GM21576 (cell line): Measurements from ENCODE around the gene UBE2O.

ENCODE experiments used
- ATAC-seq: cut with Tn5 transposase; IDR thresholded peaks from one replicate; pipeline ENCODE4 v1.9.1; 2021; ENCODE audit warnings: mild to moderate bottlenecking, moderate library complexity; ENCODE audit not compliant: unreplicated experiment

UBE2O gene

DNA sequence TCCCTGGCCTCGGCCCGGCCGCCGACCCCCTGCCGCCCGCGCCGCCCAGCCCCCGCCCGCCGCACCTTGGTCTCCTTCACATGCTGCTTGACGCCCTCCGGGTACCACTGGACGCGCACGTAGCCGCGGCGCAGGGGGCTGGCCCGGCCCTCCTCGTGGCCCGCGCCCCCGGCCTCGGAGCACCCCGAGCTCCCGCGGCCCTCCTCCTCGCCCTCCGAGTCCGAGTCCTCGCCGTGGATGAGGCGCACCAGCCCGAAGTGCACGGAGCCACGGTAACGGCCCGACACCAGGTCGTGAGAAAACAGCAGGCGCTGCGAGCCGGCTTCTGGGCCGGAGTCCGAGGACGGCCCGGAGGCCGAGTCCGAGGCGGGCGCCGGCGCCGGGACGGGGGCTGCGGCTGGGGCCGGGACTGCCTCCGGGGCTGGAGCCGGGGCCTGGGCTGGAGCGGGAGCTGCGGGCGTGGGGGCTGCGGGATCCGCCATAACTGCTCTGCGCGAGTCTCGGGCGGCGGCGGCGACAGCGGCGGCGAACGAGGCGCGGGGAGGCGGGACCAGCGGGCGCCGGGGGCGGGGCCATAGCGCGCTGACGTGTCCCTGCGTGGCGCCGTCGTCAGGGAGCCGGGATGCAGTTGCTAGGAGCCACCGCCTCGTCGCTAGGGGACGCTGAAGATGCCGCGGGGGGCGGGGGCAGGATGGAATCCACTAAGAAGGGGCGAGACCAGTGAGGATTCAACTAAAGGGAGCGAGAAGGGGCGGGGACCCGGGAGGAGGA, at the start of gene UBE2O:
TSS of gene UBE2O (minus strand) at position 493 of the 771 bp plus-strand sequence. CDS start at position 482, 11 bp downstream.
- ATAC-seq = peak; percentile 84

GRCh38 chr17:76501827-76502307, 48.9 kb upstream of the UBE2O start:
- ATAC-seq = no peak

DNA sequence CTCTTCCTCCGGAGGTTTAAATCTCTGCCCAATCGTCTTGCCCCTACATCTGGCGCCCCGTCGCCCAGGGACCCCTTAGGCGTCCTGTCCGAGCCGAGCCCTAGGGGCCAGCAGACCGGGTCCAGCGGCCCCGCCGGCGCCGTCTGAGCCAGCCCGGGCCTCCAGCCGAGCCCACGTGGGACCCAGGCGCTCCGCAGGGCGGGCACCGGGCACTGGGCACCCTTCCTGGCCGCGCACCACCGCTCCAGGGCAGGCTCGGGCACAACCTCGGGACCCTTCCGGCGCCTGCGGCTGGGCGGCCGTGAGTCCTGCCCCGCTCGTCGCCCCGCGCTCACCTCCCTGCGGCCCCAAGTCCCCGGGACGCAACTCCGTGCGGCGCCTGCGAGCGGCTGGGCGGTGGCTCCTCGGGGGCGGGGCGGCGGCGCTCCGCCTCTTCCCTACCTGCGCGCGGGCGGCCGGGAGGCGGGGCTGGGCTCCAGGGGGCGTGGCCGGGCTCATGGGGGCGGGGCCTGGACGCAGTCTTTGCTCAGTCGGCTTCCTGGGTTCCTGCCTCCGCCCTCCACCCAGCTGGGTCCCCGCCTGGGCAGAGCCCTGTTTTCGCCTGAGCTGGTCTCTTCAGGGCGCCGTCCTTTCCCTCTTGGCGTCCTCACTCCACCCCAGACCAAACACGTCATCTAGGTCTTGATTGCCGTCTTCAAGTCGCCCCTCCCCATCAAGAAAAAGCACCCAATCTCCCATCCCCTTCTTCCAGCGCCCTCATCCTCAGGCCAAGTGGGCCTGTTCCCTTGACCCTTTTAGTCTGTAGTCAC, 48.3 kb upstream of the UBE2O start, which contains the start of gene RHBDF2:
TSS of gene RHBDF2 (minus strand) at position 406 of the 809 bp plus-strand sequence. CDS start 19,899 bp downstream, outside the sequence.
- peak; percentile 62 for ATAC-seq

GRCh38 chr17:76500747-76501017, 47.7 kb upstream of the UBE2O start:
- ATAC-seq = no peak

DNA sequence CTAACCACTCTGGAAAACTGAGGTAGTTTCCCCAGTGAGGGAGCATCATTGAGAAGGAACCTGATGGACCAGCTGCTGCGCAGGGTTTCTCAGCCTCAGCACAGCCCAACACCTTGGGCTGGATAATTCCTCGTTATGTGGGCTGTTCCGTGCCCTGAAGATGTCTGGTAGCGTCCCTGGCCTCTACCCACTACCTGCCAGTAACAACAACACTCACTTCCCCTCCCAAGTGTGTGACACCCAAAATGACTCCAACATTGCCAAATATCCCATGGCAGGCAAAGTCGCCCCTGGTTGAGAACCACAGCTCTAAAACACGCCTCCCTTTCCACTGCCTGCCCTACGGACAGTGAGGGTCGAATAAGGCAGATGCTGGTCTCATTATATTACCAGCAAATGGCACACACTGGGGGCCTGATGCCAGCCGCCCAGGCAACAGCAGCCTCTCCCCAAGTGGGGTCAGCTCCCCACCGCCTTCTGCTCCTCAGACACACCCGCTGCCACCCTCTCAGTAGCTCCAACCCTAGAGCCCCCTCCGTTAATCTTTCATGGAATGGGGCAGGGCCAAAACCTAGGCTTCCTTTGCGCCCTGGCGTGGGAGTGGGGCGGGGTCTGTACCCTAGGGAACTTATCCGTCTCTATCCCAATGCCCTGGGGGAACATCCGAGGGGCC, 47.3 kb upstream of the UBE2O start:
- no peak for ATAC-seq

- no peak for ATAC-seq
Measured at GRCh38 chr17:76499267-76499667, 46.3 kb upstream of the UBE2O start.

DNA sequence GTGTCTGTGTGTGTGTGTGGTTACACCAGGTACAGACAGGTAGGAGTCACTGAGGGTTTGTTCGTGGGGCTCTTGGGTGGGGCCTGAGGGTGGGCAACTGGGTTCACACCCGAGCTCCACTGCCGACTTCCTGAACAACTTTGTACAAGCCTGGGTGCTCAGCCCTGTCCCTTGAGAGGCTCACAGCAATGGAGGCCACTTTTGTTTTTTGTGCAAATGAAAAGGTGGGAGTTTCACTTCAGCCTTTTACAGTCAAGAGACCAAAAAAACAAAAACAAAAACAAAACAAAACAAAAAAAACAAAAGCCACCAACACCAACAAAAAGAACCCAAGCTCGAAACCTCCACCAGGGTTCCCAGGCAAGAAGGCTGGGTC, 45.9 kb upstream of the UBE2O start:
- no peak for ATAC-seq

DNA sequence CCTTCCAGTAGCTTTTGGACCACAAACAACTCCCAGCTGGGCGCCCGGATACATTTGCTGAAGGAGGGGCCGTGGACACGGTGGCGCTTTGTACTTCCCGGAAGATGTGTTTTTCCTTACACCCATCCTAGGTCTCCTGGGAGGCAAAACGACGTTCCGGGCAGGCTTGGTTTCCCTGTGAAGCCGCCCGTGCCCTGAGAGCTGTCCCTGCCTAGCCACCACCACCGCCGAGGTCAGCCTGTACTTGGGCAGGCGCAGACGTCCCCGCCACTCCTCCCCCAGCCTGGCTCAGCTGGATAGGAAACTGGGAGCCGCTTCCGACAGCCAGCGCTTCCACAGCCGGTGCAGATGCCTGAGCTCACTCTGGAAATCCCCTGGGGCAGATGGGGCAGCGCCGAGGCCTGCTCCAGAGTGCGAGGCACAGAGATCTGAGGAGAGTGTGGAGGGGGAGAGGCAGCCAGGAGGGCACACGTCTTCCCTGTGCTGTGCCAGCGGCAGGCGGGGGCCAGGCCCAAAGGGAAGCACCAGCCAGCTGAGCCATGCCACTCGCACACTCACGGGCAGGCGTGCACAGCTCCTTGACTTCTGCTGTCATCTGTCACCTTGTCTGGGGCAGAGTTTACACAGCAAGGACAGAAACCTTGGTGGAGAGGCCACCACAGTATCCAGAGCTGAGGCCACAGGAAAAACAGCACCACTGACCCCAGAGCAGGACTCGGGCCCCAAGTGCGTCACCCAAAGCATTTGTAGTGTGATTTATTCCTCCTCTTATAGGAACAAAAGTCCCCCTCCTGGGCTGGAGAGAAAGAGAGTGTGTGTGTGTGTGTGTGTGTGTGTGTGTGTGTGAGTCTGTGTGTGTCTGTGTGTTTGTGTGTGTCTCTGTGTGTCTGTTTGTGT, 45.3 kb upstream of the UBE2O start:
- ATAC-seq = no peak

- no peak for ATAC-seq
Measured at GRCh38 chr17:76497699-76497978, 44.7 kb upstream of the UBE2O start.

DNA sequence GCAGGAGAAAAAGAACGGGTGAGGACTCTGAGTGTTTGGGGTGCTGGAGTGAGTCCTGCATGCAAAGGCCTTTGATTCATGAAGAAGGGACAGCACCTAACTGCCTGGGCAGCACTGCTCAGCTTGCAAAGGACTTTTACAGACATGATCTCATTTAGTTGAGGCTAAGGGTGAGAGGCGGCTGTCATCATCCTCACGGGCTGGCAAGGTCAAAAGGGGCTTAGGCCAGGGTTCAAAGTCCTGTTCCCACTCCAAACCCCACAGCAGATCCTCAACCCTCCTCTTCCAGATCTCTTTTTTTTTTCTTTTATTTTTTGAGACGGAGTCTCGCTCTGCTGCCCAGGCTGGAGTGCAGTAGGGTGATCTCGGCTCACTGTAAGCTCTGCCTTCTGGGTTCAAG, 43.5 kb upstream of the UBE2O start:
- no peak for ATAC-seq

GRCh38 chr17:76495663-76496400, 42.9 kb upstream of the UBE2O start:
- no peak for ATAC-seq

GRCh38 chr17:76493505-76494167, 40.7 kb upstream of the UBE2O start:
- no peak for ATAC-seq

GRCh38 chr17:76492989-76493501, 40.1 kb upstream of the UBE2O start:
- ATAC-seq = peak; percentile 28

- peak; percentile 40 for ATAC-seq
Measured at GRCh38 chr17:76492123-76492988, 39.4 kb upstream of the UBE2O start.

DNA sequence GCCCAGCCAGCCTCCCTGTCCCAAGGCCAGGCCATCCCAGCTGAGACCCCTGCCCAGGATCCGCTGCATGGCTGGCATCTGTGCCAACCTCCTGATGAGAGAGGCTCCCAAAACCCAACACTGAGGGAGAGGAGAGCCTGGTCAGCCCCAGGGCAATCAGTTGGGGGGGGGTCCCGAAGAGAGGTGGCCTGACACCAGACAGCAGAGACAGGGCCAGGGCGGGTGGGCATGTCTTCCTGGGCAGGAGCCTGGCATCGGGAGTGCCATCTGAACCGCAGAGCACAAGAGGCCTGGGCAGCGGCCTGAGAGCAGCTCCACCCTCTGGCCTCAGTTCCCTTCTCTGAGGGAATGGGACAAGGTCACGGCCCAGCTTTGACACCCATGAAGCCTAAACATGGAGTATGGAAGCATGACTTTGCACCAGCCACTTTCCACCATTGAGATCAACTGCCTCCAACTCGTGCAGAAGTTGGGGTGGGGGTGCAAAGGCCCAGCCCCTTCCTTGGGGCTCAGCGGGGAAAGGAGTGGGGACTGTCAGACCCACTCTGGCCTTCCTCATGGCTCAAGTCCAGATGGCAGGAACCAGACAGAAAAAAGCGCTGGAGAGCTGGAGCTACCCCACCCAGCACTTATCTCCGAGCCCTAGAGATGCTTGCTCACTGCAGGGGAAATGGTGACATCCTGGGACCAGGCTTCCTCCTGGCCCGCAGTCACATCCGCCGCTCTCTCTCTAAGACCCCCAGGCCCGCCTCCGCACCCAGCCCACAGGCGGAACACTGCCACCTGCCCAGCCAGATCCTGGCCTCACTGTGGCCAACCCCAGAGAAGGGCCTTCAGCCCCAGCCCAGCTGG, 38.5 kb upstream of the UBE2O start:
- ATAC-seq = no peak

- no peak for ATAC-seq
Measured at GRCh38 chr17:76490112-76490710, 37.3 kb upstream of the UBE2O start.
